GDM1 (cell line): Measurements from ENCODE around the gene OR5B12.
"Not testable (repeated sequence)": the region's sequence is repeated elsewhere in the genome, so short reads cannot be mapped to it uniquely, and the experiment has no call there.

Experiments
- DNase-seq: peaks from one replicate; lab custom pipeline; 2025; lab: John Stamatoyannopoulos, UW

Gene OR5B12

GRCh38 chr11:58442136-58442535 is at the start of gene OR5B12:
Gene OR5B12 (minus strand): TSS chr11:58442236. CDS start chr11:58440151, 2,085 bp downstream.
- DNase-seq: no peak

DNA sequence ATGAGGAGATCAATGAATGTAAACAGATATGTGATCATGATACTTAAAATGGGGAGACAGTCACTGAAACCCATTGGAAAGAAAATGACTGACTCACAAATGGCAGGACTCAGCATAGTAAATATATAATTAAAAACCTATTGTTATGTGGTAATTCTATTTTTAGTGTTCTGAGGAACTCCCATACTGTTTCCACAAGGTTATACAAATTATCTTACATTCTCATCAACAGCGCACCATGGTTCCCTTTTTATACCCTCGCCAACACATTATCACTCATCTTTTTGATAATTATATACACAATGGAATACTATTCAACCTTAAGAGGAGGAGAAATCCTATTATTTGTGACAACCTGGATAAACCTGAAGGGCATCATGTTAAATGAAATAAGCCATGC is 48.8 kb upstream of the OR5B12 start:
- no peak for DNase-seq

- DNase-seq: no peak
Measured at GRCh38 chr11:58487170-58487569, 45.1 kb upstream of the OR5B12 start.

- DNase-seq: no peak
Measured at GRCh38 chr11:58485961-58486360, 43.9 kb upstream of the OR5B12 start.

- no peak for DNase-seq
Measured at GRCh38 chr11:58471892-58472291, 29.9 kb upstream of the OR5B12 start.

DNA sequence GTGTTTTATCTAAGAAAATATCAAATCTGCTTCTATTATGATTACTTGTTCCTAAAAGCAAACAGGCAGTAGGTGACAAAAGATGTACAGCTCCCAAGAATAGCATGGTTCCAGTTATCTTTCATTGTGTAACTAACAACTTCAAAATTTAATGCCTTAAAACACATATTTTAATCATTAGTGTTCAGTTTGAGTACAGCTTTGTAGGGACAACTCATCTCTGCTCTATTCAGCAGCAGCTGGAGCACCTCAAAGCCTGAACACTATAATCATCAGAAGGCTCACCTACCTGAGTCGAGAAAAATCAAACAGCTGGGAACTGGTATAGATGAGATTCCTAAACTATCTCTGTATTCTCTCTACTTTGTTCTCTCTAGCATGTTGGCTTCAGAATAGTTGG is 24.3 kb upstream of the OR5B12 start:
- DNase-seq: no peak

DNA sequence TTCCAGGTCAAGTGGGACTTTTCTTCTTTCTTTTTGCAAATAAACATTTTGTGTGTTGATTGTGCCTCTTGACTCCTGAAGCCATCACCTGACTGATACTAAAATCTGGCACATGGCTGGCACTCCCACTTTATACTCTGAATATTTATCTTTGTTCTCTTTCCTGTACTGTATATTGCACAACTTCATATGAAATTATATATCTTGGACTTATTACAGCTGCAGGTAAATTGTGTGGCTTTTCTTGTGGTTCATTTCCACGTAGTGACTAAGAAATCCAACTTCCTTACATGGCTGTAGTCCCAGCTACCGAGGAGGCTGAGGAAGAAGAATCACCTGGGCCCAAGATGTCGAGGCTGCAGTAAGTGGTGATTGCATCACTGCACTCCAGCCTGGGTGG is 23.7 kb upstream of the OR5B12 start:
- DNase-seq: no peak

- DNase-seq: no peak
Measured at GRCh38 chr11:58451585-58451984, 9.5 kb upstream of the OR5B12 start.

DNA sequence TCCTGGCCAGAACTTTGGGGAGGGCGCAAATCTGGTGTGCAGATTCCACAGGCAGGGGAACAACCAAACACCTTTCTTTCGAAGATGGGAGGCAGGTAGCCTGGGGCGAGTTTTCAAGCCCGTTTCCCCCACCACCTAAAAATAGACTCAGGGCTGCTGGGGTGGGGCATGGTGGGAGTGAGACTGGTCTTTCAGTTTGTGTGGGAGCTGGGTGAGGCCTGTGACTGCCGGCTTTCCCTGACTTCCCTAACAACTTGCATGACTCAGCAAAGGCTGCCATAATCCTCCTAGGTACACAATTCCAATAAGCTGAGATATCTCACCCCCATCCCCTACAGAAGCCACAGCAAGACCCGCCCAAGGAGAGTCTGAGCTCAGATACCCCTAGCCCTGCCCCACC is 4.3 kb upstream of the OR5B12 start:
- DNase-seq: no peak

GRCh38 chr11:58444300-58444699 is 2.3 kb upstream of the OR5B12 start:
- no peak for DNase-seq

DNA sequence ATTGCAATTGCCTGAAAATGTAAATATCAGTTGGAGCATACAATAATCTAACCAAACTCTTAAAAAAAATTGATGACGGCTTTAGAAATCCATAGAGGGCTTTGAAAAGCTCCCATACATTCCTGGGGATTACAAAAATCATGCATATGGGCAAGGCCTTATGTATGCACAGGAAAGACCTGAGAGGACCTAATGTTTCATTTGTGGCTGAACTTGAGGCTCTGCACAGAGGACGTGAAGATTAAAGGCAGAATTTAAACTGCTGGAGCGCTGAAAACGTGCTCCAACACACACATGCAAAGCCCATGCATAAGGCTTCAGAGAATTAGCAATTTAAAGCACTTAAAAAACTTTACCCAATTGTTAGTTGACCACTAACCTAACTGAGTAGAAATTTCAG is 3.5 kb downstream of the OR5B12 start:
- DNase-seq: no peak

GRCh38 chr11:58434217-58434616 is 7.8 kb downstream of the OR5B12 start:
- no peak for DNase-seq

GRCh38 chr11:58433638-58434203 is 8.3 kb downstream of the OR5B12 start:
- no peak for DNase-seq

GRCh38 chr11:58429273-58429672 is 12.8 kb downstream of the OR5B12 start:
- no peak for DNase-seq

DNA sequence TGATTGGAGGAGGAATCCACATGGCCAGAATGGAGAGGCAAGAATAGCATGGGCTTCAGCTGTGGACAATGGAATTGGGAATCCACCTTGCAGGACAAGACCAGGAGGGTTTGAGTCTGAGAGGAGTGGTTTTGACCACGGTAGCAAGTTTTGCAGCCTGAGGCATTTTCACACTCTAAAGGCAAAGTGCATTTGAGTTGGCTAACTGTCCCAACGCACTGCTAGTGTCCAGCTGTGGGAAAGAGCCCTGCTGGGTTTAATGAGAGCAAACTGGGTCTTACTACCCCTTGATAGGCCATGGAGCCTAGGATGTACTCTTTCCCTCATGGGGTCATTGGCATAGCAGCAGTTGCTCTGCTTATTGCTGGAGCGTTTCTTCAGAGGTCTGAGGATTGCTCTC is 14.0 kb downstream of the OR5B12 start, which contains the start of gene OR5B2:
Gene OR5B2, minus strand, starts transcription at position 101 of the 400 bp plus-strand sequence. CDS start 4,860 bp downstream, outside the sequence.
- no peak for DNase-seq

DNA sequence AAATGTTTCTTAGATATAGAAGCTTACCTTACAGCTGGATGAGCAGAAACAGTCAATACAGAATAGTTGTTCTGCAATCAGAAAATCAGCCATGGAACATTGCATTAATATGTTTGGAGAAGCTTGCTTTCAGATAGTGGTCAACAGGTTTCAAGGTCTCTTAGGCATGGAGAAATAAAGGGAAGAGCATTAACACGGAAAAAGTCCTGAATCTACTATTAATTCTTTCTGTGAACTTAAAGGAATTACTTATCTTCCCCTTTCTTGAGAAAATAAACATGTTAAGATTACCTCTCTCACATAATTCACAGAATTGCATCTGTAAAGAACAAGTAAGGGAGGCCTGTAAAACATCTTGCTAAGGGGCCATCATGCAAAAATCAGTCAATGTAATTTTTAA is 35.3 kb downstream of the OR5B12 start, which contains the start of gene OR5B3:
Gene OR5B3, minus strand, starts transcription at position 101 of the 400 bp plus-strand sequence. CDS start 3,465 bp downstream, outside the sequence.
- no peak for DNase-seq

DNA sequence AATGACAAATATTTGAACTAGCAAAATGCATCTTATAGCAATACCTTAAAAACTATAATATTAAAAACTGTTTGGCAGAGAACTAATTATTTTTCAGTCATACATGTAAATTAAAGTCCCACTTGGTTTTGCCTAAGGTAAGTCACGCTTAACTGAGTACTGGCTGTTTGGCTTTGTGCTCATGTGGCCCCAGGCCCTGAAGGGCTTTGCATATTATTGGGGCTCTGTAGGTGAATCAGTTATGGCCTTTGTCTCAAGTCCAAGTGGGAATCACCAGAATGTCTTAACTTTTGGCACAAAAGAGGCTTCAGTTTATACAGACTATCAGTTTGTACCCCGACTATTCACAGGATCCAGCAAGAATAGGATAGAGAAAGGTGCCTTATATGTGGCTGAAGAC is 42.4 kb downstream of the OR5B12 start:
- DNase-seq: not testable (repeated sequence)

DNA sequence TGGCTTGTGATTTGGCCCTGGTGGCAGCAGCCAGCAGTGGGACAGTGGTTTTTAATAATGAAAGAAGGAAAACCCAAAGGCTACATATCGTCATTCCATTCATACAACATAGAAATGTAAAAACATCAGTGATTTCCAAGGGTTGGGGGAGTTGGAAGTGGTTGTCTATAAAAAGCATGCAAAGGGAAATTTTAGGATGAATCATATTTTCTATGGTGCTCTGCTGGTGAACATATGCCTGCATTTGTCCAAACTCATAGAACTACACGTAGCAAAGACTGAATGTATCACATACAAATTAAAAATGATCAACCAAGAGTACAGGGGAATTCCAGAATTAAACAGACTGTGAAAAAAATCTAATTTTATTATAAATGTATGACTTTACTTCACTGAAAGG is 46.5 kb downstream of the OR5B12 start:
- no peak for DNase-seq

DNA sequence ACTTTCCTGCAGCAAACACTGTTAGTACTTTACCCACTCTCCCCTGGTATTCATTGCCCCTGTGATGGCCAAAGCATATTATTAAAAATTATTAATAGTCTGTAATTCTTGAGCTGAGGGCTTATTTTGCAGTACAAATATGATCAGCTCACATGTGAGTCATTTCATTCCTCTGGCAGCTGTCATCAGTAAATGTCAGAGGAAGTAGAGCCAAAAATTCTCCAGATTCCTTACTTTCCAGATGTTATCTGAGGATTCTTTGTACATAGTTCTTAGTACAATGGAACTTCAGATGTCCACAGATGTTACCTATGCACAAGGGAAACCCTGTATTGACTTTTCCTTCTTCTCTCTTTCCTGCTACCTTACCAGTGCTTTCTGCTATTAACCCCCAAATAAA is 47.8 kb downstream of the OR5B12 start:
- no peak for DNase-seq

DNA sequence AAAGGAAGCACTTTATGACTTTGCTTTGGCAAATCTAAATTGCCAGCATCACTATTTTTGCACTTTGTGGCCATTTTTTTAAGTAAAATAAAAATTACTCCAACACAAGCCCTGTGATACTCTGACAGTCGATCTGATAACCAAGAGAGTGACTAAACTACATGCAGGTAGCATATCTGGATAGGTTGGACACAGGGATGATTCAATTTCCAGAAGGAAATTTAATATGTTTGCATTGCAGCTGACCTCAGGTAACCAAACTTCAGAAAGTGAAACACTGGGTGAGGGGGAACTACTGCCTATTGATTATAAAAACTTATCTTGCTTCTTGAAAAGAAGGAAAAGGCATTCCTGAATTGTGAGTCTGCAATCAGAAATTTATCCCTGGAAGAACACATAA is 49.3 kb downstream of the OR5B12 start:
- DNase-seq: no peak

DNA sequence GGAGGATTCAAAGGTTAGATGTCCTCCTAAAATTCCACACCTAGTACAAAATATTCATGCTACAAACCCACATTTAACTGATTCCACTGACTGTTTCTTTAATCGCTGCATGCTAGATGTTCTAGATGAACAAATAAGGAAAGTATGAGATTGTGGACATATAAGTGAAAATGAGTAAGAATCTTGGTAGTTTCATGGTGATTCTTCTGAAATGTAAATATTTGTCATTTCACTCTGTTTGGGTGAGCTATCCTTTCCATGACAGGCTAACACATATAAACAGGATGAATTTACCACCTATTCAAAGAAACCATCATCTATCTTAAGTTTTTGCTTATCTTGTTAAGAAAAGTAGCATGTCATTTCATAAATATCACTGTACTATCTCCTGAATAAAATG is 50.2 kb downstream of the OR5B12 start:
- DNase-seq: no peak

DNA sequence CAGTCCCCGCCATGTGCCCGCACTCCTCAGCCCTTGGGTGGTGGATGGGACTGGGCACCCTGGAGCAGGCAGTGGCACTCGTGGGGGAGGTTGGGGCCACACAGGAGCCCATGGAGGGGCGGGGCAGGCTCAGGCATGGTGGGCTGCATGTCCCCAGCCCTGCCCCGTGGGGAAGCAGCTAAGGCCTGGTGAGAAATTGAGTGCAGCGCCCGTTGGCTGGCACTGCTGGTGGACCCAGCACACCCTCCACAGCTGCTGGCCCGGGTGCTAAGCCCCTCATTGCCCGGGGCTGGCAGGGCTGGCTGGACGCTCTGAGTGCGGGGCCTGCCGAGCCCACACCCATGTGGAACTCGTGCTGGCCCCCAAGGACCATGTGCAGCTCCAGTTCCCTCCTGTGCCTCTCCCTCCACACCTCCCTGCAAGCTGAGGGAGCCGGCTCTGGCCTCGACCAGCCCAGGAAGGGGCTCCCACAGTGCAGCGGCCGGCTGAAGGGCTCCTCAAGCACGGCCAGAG is 51.4 kb downstream of the OR5B12 start:
- DNase-seq: no peak
